ENCODE results near the gene FXYD4. TPM values are rescaled to one million over a fixed set of nuclear protein-coding genes. Genes with fewer than 3 reads are reported as not detected.

Gene FXYD4
- total and polyA plus RNA-seq, 2 experiments from 2014 or later = not detected

- no peak for TF ChIP-seq REST (IDR thresholded peaks at IDR 0.05; ENCODE audit: unreplicated experiment)
- no peak for TF ChIP-seq JUNB (IDR thresholded peaks at IDR 0.05; ENCODE audit: unreplicated experiment)
- TF ChIP-seq STAT1 (IDR thresholded peaks at IDR 0.05; ENCODE audit: unreplicated experiment) = no peak
These were observed 28.3 kb upstream of the FXYD4 start (continued) for GRCh38 chr10:43343126-43343525.

GRCh38 chr10:43344051-43344450 lies 27.4 kb upstream of the FXYD4 start:
- H3K27ac Mint-ChIP-seq = no peak overlapping the region
- TF ChIP-seq, protein P1, sequence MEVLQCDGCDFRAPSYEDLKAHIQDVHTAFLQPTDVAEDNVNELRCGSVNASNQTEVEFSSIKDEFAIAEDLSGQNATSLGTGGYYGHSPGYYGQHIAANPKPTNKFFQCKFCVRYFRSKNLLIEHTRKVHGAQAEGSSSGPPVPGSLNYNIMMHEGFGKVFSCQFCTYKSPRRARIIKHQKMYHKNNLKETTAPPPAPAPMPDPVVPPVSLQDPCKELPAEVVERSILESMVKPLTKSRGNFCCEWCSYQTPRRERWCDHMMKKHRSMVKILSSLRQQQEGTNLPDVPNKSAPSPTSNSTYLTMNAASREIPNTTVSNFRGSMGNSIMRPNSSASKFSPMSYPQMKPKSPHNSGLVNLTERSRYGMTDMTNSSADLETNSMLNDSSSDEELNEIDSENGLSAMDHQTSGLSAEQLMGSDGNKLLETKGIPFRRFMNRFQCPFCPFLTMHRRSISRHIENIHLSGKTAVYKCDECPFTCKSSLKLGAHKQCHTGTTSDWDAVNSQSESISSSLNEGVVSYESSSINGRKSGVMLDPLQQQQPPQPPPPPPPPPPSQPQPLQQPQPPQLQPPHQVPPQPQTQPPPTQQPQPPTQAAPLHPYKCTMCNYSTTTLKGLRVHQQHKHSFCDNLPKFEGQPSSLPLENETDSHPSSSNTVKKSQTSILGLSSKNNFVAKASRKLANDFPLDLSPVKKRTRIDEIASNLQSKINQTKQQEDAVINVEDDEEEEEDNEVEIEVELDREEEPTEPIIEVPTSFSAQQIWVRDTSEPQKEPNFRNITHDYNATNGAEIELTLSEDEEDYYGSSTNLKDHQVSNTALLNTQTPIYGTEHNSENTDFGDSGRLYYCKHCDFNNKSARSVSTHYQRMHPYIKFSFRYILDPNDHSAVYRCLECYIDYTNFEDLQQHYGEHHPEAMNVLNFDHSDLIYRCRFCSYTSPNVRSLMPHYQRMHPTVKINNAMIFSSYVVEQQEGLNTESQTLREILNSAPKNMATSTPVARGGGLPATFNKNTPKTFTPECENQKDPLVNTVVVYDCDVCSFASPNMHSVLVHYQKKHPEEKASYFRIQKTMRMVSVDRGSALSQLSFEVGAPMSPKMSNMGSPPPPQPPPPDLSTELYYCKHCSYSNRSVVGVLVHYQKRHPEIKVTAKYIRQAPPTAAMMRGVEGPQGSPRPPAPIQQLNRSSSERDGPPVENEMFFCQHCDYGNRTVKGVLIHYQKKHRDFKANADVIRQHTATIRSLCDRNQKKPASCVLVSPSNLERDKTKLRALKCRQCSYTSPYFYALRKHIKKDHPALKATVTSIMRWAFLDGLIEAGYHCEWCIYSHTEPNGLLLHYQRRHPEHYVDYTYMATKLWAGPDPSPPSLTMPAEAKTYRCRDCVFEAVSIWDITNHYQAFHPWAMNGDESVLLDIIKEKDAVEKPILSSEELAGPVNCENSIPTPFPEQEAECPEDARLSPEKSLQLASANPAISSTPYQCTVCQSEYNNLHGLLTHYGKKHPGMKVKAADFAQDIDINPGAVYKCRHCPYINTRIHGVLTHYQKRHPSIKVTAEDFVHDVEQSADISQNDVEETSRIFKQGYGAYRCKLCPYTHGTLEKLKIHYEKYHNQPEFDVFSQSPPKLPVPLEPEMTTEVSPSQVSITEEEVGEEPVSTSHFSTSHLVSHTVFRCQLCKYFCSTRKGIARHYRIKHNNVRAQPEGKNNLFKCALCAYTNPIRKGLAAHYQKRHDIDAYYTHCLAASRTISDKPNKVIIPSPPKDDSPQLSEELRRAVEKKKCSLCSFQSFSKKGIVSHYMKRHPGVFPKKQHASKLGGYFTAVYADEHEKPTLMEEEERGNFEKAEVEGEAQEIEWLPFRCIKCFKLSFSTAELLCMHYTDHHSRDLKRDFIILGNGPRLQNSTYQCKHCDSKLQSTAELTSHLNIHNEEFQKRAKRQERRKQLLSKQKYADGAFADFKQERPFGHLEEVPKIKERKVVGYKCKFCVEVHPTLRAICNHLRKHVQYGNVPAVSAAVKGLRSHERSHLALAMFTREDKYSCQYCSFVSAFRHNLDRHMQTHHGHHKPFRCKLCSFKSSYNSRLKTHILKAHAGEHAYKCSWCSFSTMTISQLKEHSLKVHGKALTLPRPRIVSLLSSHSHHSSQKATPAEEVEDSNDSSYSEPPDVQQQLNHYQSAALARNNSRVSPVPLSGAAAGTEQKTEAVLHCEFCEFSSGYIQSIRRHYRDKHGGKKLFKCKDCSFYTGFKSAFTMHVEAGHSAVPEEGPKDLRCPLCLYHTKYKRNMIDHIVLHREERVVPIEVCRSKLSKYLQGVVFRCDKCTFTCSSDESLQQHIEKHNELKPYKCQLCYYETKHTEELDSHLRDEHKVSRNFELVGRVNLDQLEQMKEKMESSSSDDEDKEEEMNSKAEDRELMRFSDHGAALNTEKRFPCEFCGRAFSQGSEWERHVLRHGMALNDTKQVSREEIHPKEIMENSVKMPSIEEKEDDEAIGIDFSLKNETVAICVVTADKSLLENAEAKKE (CRISPR knock-in tag; IDR thresholded peaks at IDR 0.05) = no peak
- TF ChIP-seq, protein P2, sequence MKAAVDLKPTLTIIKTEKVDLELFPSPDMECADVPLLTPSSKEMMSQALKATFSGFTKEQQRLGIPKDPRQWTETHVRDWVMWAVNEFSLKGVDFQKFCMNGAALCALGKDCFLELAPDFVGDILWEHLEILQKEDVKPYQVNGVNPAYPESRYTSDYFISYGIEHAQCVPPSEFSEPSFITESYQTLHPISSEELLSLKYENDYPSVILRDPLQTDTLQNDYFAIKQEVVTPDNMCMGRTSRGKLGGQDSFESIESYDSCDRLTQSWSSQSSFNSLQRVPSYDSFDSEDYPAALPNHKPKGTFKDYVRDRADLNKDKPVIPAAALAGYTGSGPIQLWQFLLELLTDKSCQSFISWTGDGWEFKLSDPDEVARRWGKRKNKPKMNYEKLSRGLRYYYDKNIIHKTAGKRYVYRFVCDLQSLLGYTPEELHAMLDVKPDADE (IDR thresholded peaks at IDR 0.05) = no peak
- TF ChIP-seq STAT1 (IDR thresholded peaks at IDR 0.05; ENCODE audit: unreplicated experiment) = no peak
- TF ChIP-seq ZNF331 (CRISPR knock-in tag; IDR thresholded peaks at IDR 0.05; ENCODE audit: low read depth) = no peak
- TF ChIP-seq CREB1 (CRISPR knock-in tag; IDR thresholded peaks at IDR 0.05; ENCODE audit: low read depth) = no peak
- TF ChIP-seq EZH2phosphoT487 (IDR thresholded peaks at IDR 0.05; ENCODE audit: unreplicated experiment) = no peak
- no peak for TF ChIP-seq NANOG (IDR thresholded peaks at IDR 0.05; ENCODE audit: borderline replicate concordance)
- TF ChIP-seq JUNB (IDR thresholded peaks at IDR 0.05; ENCODE audit: unreplicated experiment) = no peak
- no peak for TF ChIP-seq REST (IDR thresholded peaks at IDR 0.05; ENCODE audit: unreplicated experiment)
- TF ChIP-seq EZH2 (IDR thresholded peaks at IDR 0.05; ENCODE audit: low read depth, unreplicated experiment) = no peak
- TF ChIP-seq ZNF114 (CRISPR knock-in tag; IDR thresholded peaks at IDR 0.05) = no peak

More at GRCh38 chr10:43344051-43344450, 27.4 kb upstream of the FXYD4 start:
- H3K9me2 ChIP-seq (ENCODE audit: insufficient read depth) = no peaks in the 10 kb centered on the region
- H3F3A ChIP-seq (replicated peaks; ENCODE audit: low read depth) = no peaks in the 10 kb centered on the region
- no peak overlapping the region for H3K27ac ChIP-seq (ENCODE audit: low read depth)
- H3K4me2 ChIP-seq = no peak overlapping the region
- no peaks in the 10 kb centered on the region for H3K36me3 Mint-ChIP-seq (ENCODE audit: low read depth)
- ATAC-seq (no peak), DNase-seq (ENCODE audit: low spot score) (no peak)
- H4K20me1 ChIP-seq (replicated peaks; ENCODE audit: insufficient read depth) = no peaks in the 10 kb centered on the region
- H3K4me3 Mint-ChIP-seq = no peak overlapping the region
- peaks cover 6% of the 10 kb centered on the region for H3K27me3 Mint-ChIP-seq (ENCODE audit: insufficient read depth, low read depth, poor library complexity)
- no peaks in the 10 kb centered on the region for H3K36me3 ChIP-seq (ENCODE audit: insufficient read depth)
- H3K4me1 Mint-ChIP-seq = peaks cover 4% of the 10 kb centered on the region; the same call in 2 of the 3 replicates
- no peaks in the 10 kb centered on the region for H3K9me3 Mint-ChIP-seq
- no peaks in the 10 kb centered on the region for H3K27me3 ChIP-seq (ENCODE audit: insufficient read depth)
- H3K79me2 ChIP-seq (replicated peaks; ENCODE audit: insufficient read depth) = no peaks in the 10 kb centered on the region
- H3K4me3 ChIP-seq = no peak overlapping the region
- no peak overlapping the region for H2AFZ ChIP-seq
- peaks cover 3% of the 10 kb centered on the region; the same call in 1 of the 2 replicates for H3K4me1 ChIP-seq (ENCODE audit: insufficient read depth)
